ENCODE results near the gene ALG14. TPM values are rescaled to one million over a fixed set of nuclear protein-coding genes. Genes with fewer than 3 reads are reported as not detected.

ALG14 gene
- total and polyA plus RNA-seq, 4 donors = 1.0 to 16.6 (median 1.9) TPM

GRCh38 chr1:95116580-95117206 lies 43.9 kb upstream of the ALG14 start (continued):
- TF ChIP-seq HNF4G (IDR thresholded peaks at IDR 0.05) (no peak), FOXA2 (IDR thresholded peaks at IDR 0.05) (no peak), JUND (IDR thresholded peaks at IDR 0.05) (no peak), SP1 (IDR thresholded peaks at IDR 0.05) (no peak), GABPA (IDR thresholded peaks at IDR 0.05 in 1 of 2, conservative IDR thresholded peaks at IDR 0.05 in 1 of 2) (no peak)

- no peak overlapping the region for H3K4me3 ChIP-seq (ENCODE audit: low read depth in 1 of 3, low read length in 3 of 3)
- H3K27me3 ChIP-seq (ENCODE audit: control insufficient read depth in 4 of 4, insufficient read depth in 4 of 4, low read length in 3 of 4) = no peaks in the 10 kb centered on the region
- no peak overlapping the region for H3K9ac ChIP-seq (ENCODE audit: low read depth in 1 of 2, low read length in 2 of 2)
- TF ChIP-seq HNF4G (IDR thresholded peaks at IDR 0.05) (peak; percentile 60), CTCF (IDR thresholded peaks at IDR 0.05; ENCODE audit: low read depth, low read length, missing input control) (no peak), HNF4A (conservative IDR thresholded peaks at IDR 0.05) (peak; percentile 88 to 94), MAX (IDR thresholded peaks at IDR 0.05) (peak; percentile 81), ZBTB33 (IDR thresholded peaks at IDR 0.05) (peak; percentile 88), FOXA1 (IDR thresholded peaks at IDR 0.05) (peak; percentile 46), SP1 (IDR thresholded peaks at IDR 0.05) (peak; percentile 87), ATF3 (IDR thresholded peaks at IDR 0.05) (no peak), TAF1 (conservative IDR thresholded peaks at IDR 0.05) (no peak), YY1 (IDR thresholded peaks at IDR 0.05) (peak; percentile 64), GABPA (IDR thresholded peaks at IDR 0.05 in 1 of 2, conservative IDR thresholded peaks at IDR 0.05 in 1 of 2) (peak in 1 of 2 donors; percentile 42), RXRA (IDR thresholded peaks at IDR 0.05) (peak; percentile 84 to 91), NR2F2 (IDR thresholded peaks at IDR 0.05) (no peak), RAD21 (IDR thresholded peaks at IDR 0.05) (peak; percentile 56 to 64), EGR1 (IDR thresholded peaks at IDR 0.05; ENCODE audit: low read depth in 2 of 2) (peak in 1 of 2 donors; percentile 53), REST (IDR thresholded peaks at IDR 0.05) (peak; percentile 69), FOXA2 (IDR thresholded peaks at IDR 0.05) (peak; percentile 51), JUND (IDR thresholded peaks at IDR 0.05) (peak; percentile 54 to 76)
- 34% methylated on average over 3 of the region's 3 CpGs for WGBS
- H3K9me3 ChIP-seq (ENCODE audit: control insufficient read depth in 4 of 4, low read length in 3 of 4) = no peaks in the 10 kb centered on the region
- peak; percentile 60 for DNase-seq (ENCODE audit: low spot score)
- H3K4me1 ChIP-seq (ENCODE audit: control insufficient read depth in 4 of 4, insufficient read depth in 4 of 4, low read length in 3 of 4) = peaks cover 3 to 40% (median 35%) of the 10 kb centered on the region in 4 donors
- H3K27ac ChIP-seq (ENCODE audit: low read depth in 1 of 2, low read length in 2 of 2) = peak overlapping the region; percentile 86 to 90
- no peaks in the 10 kb centered on the region for H3K36me3 ChIP-seq (ENCODE audit: control insufficient read depth in 4 of 4, insufficient read depth in 3 of 4, low read depth in 1 of 4, low read length in 3 of 4)
Observed at GRCh38 chr1:95115708-95116137, 43.0 kb upstream of the ALG14 start.
